Activated CD4-positive, alpha-beta memory T cell treated with anti-CD3 and anti-CD28 coated beads for 36 hours (primary cell): ENCODE measurements around the gene PPP1R14C. TPM values are rescaled to one million over a fixed set of nuclear protein-coding genes. Genes with fewer than 3 reads are reported as not detected.

Experiments
- CTCF ChIA-PET: fragments of 350-600 bp; sonication (Branson Sonifier 250); formaldehyde crosslinking; loops from one replicate; lab custom pipeline; 2021; ENCODE audit warnings: antibody characterized with exemption, inconsistent platforms; lab: Charles Lee
- POLR2A ChIA-PET: fragments of 350-600 bp; sonication (Branson Sonifier 250); formaldehyde crosslinking; loops from one replicate; lab custom pipeline; 2021; ENCODE audit warnings: antibody characterized with exemption; lab: Charles Lee
- DNase-seq: peaks from one replicate; pipeline ENCODE4 v3.0.0-alpha.2; 2020
- H3K27ac Mint-ChIP-seq: one replicate; pipeline ENCODE4 v1.8.0; 2021; ENCODE audit warnings: mixed read lengths
- H3K27me3 Mint-ChIP-seq: one replicate; pipeline ENCODE4 v1.8.0; 2021; ENCODE audit warnings: mixed read lengths
- H3K36me3 Mint-ChIP-seq: one replicate; pipeline ENCODE4 v1.8.0; 2021; ENCODE audit warnings: mixed read lengths
- H3K4me1 Mint-ChIP-seq: one replicate; pipeline ENCODE4 v1.8.0; 2021; ENCODE audit warnings: low read depth, mixed read lengths
- H3K4me3 Mint-ChIP-seq: one replicate; pipeline ENCODE4 v1.8.0; 2021; ENCODE audit warnings: mild to moderate bottlenecking, mixed read lengths
- H3K9me3 Mint-ChIP-seq: one replicate; pipeline ENCODE4 v1.8.0; 2021; ENCODE audit warnings: mixed read lengths
- intact Hi-C: fragments of 100-400 bp; cut with micrococcal nuclease; formaldehyde crosslinking; loops from one replicate; pipeline ENCODE4 v1.15.1; 2023
- total RNA-seq, 2 experiments: library from RNA; stranded (reverse); gene quantifications; one replicate each; pipeline ENCODE4 v1.2.3, GENCODE V29; 2021

PPP1R14C gene
- total RNA-seq, 2 experiments from 2014 or later, result 0.21 to 0.36 TPM

- DNase-seq, result no peak
- no peak overlapping the region for H3K4me3 Mint-ChIP-seq
- H3K27ac Mint-ChIP-seq, result no peak overlapping the region
- intact Hi-C loops, result no loop called here
- H3K4me1 Mint-ChIP-seq, result peaks cover 26% of the 10 kb centered on the region
- H3K27me3 Mint-ChIP-seq, result peaks cover 20% of the 10 kb centered on the region
- H3K9me3 Mint-ChIP-seq, result peaks cover 20% of the 10 kb centered on the region
- ChIA-PET CTCF (no interaction called here), POLR2A (no interaction called here)
- no peaks in the 10 kb centered on the region for H3K36me3 Mint-ChIP-seq
These were observed 108.0 kb downstream of the PPP1R14C start for GRCh38 chr6:150250826-150251225.

GRCh38 chr6:150251566-150252186 lies 108.8 kb downstream of the PPP1R14C start:
- intact Hi-C loops, result no loop called here
- no peak overlapping the region for H3K27ac Mint-ChIP-seq
- CTCF ChIA-PET, result no interaction called here
- no peak for DNase-seq
- peaks cover 26% of the 10 kb centered on the region for H3K27me3 Mint-ChIP-seq
- POLR2A ChIA-PET, result no interaction called here
- H3K4me3 Mint-ChIP-seq, result no peak overlapping the region
- H3K36me3 Mint-ChIP-seq, result no peaks in the 10 kb centered on the region
- H3K9me3 Mint-ChIP-seq, result peaks cover 20% of the 10 kb centered on the region
- peaks cover 35% of the 10 kb centered on the region for H3K4me1 Mint-ChIP-seq

GRCh38 chr6:150252714-150253444 lies 110.0 kb downstream of the PPP1R14C start:
- Mint-ChIP-seq H3K9me3 (peaks cover 11% of the 10 kb centered on the region), H3K36me3 (no peaks in the 10 kb centered on the region), H3K4me1 (peaks cover 38% of the 10 kb centered on the region), H3K27me3 (peaks cover 24% of the 10 kb centered on the region), H3K4me3 (no peak overlapping the region), H3K27ac (no peak overlapping the region)
- POLR2A ChIA-PET, result no interaction called here
- intact Hi-C loops, result no loop called here
- DNase-seq, result peak; percentile 26
- CTCF ChIA-PET, result no interaction called here

- H3K4me3 Mint-ChIP-seq, result no peak overlapping the region
- peaks cover 38% of the 10 kb centered on the region for H3K4me1 Mint-ChIP-seq
- ChIA-PET POLR2A (no interaction called here), CTCF (no interaction called here)
- peaks cover 5% of the 10 kb centered on the region for H3K9me3 Mint-ChIP-seq
- H3K36me3 Mint-ChIP-seq, result no peaks in the 10 kb centered on the region
- DNase-seq, result no peak
- peaks cover 24% of the 10 kb centered on the region for H3K27me3 Mint-ChIP-seq
- intact Hi-C loops, result no loop called here
- H3K27ac Mint-ChIP-seq, result no peak overlapping the region
These were observed 110.6 kb downstream of the PPP1R14C start for GRCh38 chr6:150253489-150253888.

- intact Hi-C loops, result loop anchor here (5.0 kb wide), 1 partner anchor 558 kb away; no protein-coding TSS in a partner anchor
- no peaks in the 10 kb centered on the region for H3K36me3 Mint-ChIP-seq
- H3K27me3 Mint-ChIP-seq, result peaks cover 29% of the 10 kb centered on the region
- ChIA-PET CTCF (no interaction called here), POLR2A (interaction anchor here (0.9 kb wide), 1 partner anchor 85 kb away, joined by 3 read pairs; no protein-coding TSS in a partner anchor)
- H3K4me3 Mint-ChIP-seq, result no peak overlapping the region
- no peak overlapping the region for H3K27ac Mint-ChIP-seq
- no peaks in the 10 kb centered on the region for H3K9me3 Mint-ChIP-seq
- no peak for DNase-seq
- peaks cover 38% of the 10 kb centered on the region for H3K4me1 Mint-ChIP-seq
These were observed 111.9 kb downstream of the PPP1R14C start for GRCh38 chr6:150254770-150255169.

GRCh38 chr6:150255840-150256239 lies 113.0 kb downstream of the PPP1R14C start:
- Mint-ChIP-seq H3K27ac (no peak overlapping the region), H3K27me3 (peaks cover 29% of the 10 kb centered on the region), H3K4me1 (peaks cover 38% of the 10 kb centered on the region), H3K9me3 (no peaks in the 10 kb centered on the region), H3K4me3 (no peak overlapping the region), H3K36me3 (no peaks in the 10 kb centered on the region)
- CTCF ChIA-PET, result no interaction called here
- DNase-seq, result no peak
- intact Hi-C loops, result loop anchor here (1.0 to 5.0 kb wide), 3 partner anchors 15 to 556 kb away; no protein-coding TSS in a partner anchor
- POLR2A ChIA-PET, result interaction anchor here (0.6 to 0.9 kb wide), 2 partner anchors 81 to 86 kb away, joined by 3 read pairs; no protein-coding TSS in a partner anchor

- CTCF ChIA-PET, result interaction anchor here (0.9 kb wide), 2 partner anchors 176 to 186 kb away, joined by 3 read pairs; no protein-coding TSS in a partner anchor
- Mint-ChIP-seq H3K27ac (no peak overlapping the region), H3K36me3 (no peaks in the 10 kb centered on the region), H3K27me3 (peaks cover 29% of the 10 kb centered on the region), H3K4me3 (no peak overlapping the region), H3K9me3 (no peaks in the 10 kb centered on the region), H3K4me1 (peaks cover 38% of the 10 kb centered on the region)
- POLR2A ChIA-PET, result no interaction called here
- intact Hi-C loops, result loop anchor here (1.0 to 5.0 kb wide), 3 partner anchors 15 to 556 kb away; no protein-coding TSS in a partner anchor
- DNase-seq, result no peak
These were observed 113.9 kb downstream of the PPP1R14C start for GRCh38 chr6:150256618-150257272.

- Mint-ChIP-seq H3K27me3 (peaks cover 23% of the 10 kb centered on the region), H3K27ac (no peak overlapping the region), H3K4me1 (peaks cover 31% of the 10 kb centered on the region), H3K4me3 (no peak overlapping the region), H3K9me3 (no peaks in the 10 kb centered on the region), H3K36me3 (no peaks in the 10 kb centered on the region)
- DNase-seq, result no peak
- ChIA-PET POLR2A (no interaction called here), CTCF (no interaction called here)
- intact Hi-C loops, result loop anchor here (5.0 kb wide), 1 partner anchor 554 kb away; no protein-coding TSS in a partner anchor
These were observed 115.5 kb downstream of the PPP1R14C start for GRCh38 chr6:150258381-150258780.

GRCh38 chr6:150260931-150261330 lies 118.1 kb downstream of the PPP1R14C start:
- CTCF ChIA-PET, result interaction anchor here (0.9 kb wide), 1 partner anchor 184 kb away, joined by 3 read pairs; no protein-coding TSS in a partner anchor
- intact Hi-C loops, result no loop called here
- H3K27ac Mint-ChIP-seq, result no peak overlapping the region
- H3K36me3 Mint-ChIP-seq, result no peaks in the 10 kb centered on the region
- no peak overlapping the region for H3K4me3 Mint-ChIP-seq
- POLR2A ChIA-PET, result no interaction called here
- peaks cover 18% of the 10 kb centered on the region for H3K4me1 Mint-ChIP-seq
- no peak for DNase-seq
- peaks cover 2% of the 10 kb centered on the region for H3K9me3 Mint-ChIP-seq
- H3K27me3 Mint-ChIP-seq, result peaks cover 12% of the 10 kb centered on the region

GRCh38 chr6:150261997-150262697 lies 119.3 kb downstream of the PPP1R14C start:
- Mint-ChIP-seq H3K4me1 (peaks cover 7% of the 10 kb centered on the region), H3K36me3 (no peaks in the 10 kb centered on the region), H3K27ac (no peak overlapping the region), H3K4me3 (no peak overlapping the region), H3K27me3 (peaks cover 5% of the 10 kb centered on the region), H3K9me3 (peaks cover 2% of the 10 kb centered on the region)
- CTCF ChIA-PET, result no interaction called here
- POLR2A ChIA-PET, result no interaction called here
- intact Hi-C loops, result no loop called here
- DNase-seq, result no peak

- ChIA-PET POLR2A (no interaction called here), CTCF (no interaction called here)
- Mint-ChIP-seq H3K27me3 (peaks cover 3% of the 10 kb centered on the region), H3K27ac (no peak overlapping the region), H3K36me3 (no peaks in the 10 kb centered on the region), H3K9me3 (peaks cover 2% of the 10 kb centered on the region), H3K4me1 (peaks cover 7% of the 10 kb centered on the region), H3K4me3 (no peak overlapping the region)
- peak; percentile 74 for DNase-seq
- intact Hi-C loops, result no loop called here
These were observed 121.0 kb downstream of the PPP1R14C start for GRCh38 chr6:150263765-150264404.
